ENCODE data around the gene ZFAND5.

DNA sequence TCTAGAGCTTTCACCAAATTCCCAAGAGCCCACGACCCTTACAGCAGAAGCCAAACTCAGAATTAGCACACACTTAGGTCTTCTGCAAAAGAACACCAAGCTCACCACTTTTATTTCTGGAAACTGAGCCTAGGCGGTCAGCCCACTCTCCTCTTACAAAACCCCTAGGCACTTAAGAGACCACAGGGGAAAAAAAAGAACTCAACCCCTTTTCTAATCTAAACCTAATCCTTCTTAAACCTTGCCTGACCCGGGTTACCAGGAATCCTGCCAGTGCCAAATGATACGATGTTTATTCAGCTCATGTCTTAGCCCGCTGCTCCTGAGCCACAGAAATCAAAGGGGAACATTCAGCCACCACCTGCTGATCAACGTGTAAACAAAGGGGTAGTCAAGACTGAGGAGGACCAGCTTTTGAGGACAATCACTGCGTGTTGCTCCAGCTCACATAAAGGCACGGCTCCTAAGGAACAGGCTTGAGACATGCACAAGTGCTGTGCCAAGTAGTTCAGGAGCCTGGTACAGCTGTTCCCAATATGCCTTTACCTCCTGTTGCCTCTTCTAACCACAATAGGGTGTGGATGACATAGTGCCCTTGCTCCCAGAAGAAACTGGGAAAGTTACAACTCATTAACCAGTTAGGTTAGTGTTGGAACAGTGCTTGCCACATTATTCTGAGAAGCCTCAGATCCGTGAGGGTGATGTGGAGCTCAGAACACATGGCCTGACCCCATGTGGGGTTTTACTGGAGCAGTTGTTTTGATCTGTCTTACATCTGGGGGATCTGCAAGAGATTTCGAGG, 49.3 kb downstream of the ZFAND5 start:
- TF ChIP-seq, protein P1, sequence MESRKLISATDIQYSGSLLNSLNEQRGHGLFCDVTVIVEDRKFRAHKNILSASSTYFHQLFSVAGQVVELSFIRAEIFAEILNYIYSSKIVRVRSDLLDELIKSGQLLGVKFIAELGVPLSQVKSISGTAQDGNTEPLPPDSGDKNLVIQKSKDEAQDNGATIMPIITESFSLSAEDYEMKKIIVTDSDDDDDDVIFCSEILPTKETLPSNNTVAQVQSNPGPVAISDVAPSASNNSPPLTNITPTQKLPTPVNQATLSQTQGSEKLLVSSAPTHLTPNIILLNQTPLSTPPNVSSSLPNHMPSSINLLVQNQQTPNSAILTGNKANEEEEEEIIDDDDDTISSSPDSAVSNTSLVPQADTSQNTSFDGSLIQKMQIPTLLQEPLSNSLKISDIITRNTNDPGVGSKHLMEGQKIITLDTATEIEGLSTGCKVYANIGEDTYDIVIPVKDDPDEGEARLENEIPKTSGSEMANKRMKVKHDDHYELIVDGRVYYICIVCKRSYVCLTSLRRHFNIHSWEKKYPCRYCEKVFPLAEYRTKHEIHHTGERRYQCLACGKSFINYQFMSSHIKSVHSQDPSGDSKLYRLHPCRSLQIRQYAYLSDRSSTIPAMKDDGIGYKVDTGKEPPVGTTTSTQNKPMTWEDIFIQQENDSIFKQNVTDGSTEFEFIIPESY (IDR thresholded peaks at IDR 0.05; ENCODE audit: borderline replicate concordance, low read depth), result no peak
- TF ChIP-seq TCF12 (IDR thresholded peaks at IDR 0.05), result no peak
- TF ChIP-seq, protein P2, sequence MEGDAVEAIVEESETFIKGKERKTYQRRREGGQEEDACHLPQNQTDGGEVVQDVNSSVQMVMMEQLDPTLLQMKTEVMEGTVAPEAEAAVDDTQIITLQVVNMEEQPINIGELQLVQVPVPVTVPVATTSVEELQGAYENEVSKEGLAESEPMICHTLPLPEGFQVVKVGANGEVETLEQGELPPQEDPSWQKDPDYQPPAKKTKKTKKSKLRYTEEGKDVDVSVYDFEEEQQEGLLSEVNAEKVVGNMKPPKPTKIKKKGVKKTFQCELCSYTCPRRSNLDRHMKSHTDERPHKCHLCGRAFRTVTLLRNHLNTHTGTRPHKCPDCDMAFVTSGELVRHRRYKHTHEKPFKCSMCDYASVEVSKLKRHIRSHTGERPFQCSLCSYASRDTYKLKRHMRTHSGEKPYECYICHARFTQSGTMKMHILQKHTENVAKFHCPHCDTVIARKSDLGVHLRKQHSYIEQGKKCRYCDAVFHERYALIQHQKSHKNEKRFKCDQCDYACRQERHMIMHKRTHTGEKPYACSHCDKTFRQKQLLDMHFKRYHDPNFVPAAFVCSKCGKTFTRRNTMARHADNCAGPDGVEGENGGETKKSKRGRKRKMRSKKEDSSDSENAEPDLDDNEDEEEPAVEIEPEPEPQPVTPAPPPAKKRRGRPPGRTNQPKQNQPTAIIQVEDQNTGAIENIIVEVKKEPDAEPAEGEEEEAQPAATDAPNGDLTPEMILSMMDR (IDR thresholded peaks at IDR 0.05), result no peak
- no peak for TF ChIP-seq YY1 (IDR thresholded peaks at IDR 0.05; ENCODE audit: low read depth)
- TF ChIP-seq POLR2AphosphoS5 (IDR thresholded peaks at IDR 0.05; ENCODE audit: low read depth, low read length), result no peak
- no peak for TF ChIP-seq RAD21 (IDR thresholded peaks at IDR 0.05; ENCODE audit: low read length)
- no peak for TF ChIP-seq MEF2A (IDR thresholded peaks at IDR 0.05; ENCODE audit: borderline replicate concordance, low read depth)
